ENCODE results near the gene SAP30BP. TPM values are rescaled to one million over a fixed set of nuclear protein-coding genes. Genes with fewer than 3 reads are reported as not detected.

The SAP30BP gene
- total RNA-seq, 1 experiment from 2014 or later = 149 TPM

DNA sequence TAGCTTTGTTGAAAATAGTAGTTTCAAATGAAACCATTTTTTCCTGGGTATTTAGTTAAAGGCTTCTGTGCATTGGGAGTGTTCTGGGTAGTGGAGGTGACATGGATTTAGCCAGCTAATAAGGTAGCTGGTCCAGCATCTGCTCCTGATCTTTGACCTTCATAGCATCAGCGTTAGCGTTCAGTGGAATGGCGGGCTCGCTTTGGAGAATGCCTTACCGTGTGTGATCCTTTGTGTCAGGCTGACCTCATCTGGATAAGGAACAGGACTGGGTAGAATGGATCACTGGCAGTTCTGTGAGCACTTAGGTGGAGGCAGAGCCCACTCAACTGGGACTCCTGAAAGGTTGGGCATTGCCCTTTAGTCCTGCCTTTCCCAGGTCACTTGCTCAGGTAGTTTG, 3.7 kb downstream of the SAP30BP start:
- CTCF ChIA-PET = interaction anchor here (7.1 kb wide), 1 partner anchor 77 kb away, joined by 106 read pairs; no protein-coding TSS in a partner anchor

More for the DNA sequence above, 3.7 kb downstream of the SAP30BP start:
- Histone ChIP-seq H3K9me2 (ENCODE audit: insufficient read depth) (no peaks in the 10 kb centered on the region), H3K4me3 (replicated peaks in 1 of 2; ENCODE audit: low read depth in 1 of 2, low read length in 2 of 2) (no peak overlapping the region), H3K9ac (ENCODE audit: low read length) (no peak overlapping the region), H3K27me3 (ENCODE audit: insufficient read depth, low read length) (no peaks in the 10 kb centered on the region), H3K4me1 (ENCODE audit: control insufficient read depth in 1 of 2, insufficient read depth in 2 of 2, low read length in 2 of 2) (peaks cover 12 to 24% of the 10 kb centered on the region in 2 experiments; a peak in 3 of 4 replicates), H3K9me3 (ENCODE audit: control insufficient read depth in 1 of 2, insufficient read depth in 1 of 2, low read depth in 1 of 2, low read length in 2 of 2) (no peaks in the 10 kb centered on the region), H2AFZ (ENCODE audit: low read depth, low read length, poor library complexity, severe bottlenecking) (no peak overlapping the region), H3K79me2 (ENCODE audit: insufficient read depth, low read length) (peaks cover 91% of the 10 kb centered on the region), H4K20me1 (ENCODE audit: insufficient read depth) (0 out of 2 replicates have a peak, but pooled peaks cover 4% of the 10 kb centered on the region), H3K27ac (ENCODE audit: low read depth, low read length) (no peak overlapping the region), H3K4me2 (ENCODE audit: low read length) (no peak overlapping the region), H3K36me3 (ENCODE audit: control insufficient read depth in 1 of 2, insufficient read depth in 2 of 2, low read length in 2 of 2) (peaks cover 47% of the 10 kb centered on the region in 2 experiments)
- ATAC-seq (no peak), DNase-seq (ENCODE audit: low read depth, low spot score) (no peak)
- no TSS peak for BruUV-seq (replicated peaks)
- ChIA-PET RAD21 (ENCODE audit: low non-redundant PET in 1 of 2, low total read pairs in 2 of 2, uncharacterized antibody in 2 of 2, unreplicated experiment in 2 of 2) (no interaction called here), POLR2A (no interaction called here)
- intact Hi-C loops (cut with micrococcal nuclease) = loop anchor here (10.0 kb wide), 1 partner anchor 184 kb away; the partner anchor contains the start of gene WBP2
- TF ChIP-seq, protein P1, sequence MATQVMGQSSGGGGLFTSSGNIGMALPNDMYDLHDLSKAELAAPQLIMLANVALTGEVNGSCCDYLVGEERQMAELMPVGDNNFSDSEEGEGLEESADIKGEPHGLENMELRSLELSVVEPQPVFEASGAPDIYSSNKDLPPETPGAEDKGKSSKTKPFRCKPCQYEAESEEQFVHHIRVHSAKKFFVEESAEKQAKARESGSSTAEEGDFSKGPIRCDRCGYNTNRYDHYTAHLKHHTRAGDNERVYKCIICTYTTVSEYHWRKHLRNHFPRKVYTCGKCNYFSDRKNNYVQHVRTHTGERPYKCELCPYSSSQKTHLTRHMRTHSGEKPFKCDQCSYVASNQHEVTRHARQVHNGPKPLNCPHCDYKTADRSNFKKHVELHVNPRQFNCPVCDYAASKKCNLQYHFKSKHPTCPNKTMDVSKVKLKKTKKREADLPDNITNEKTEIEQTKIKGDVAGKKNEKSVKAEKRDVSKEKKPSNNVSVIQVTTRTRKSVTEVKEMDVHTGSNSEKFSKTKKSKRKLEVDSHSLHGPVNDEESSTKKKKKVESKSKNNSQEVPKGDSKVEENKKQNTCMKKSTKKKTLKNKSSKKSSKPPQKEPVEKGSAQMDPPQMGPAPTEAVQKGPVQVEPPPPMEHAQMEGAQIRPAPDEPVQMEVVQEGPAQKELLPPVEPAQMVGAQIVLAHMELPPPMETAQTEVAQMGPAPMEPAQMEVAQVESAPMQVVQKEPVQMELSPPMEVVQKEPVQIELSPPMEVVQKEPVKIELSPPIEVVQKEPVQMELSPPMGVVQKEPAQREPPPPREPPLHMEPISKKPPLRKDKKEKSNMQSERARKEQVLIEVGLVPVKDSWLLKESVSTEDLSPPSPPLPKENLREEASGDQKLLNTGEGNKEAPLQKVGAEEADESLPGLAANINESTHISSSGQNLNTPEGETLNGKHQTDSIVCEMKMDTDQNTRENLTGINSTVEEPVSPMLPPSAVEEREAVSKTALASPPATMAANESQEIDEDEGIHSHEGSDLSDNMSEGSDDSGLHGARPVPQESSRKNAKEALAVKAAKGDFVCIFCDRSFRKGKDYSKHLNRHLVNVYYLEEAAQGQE (IDR thresholded peaks at IDR 0.05; ENCODE audit: low read depth) = no peak
- no peak for TF ChIP-seq YY1 (IDR thresholded peaks at IDR 0.05; ENCODE audit: extremely low read depth, insufficient replicate concordance, low read depth, low read length)
